ENCODE measurements around the gene ENOSF1. TPM values are rescaled to one million over a fixed set of nuclear protein-coding genes. Genes with fewer than 3 reads are reported as not detected.

ENOSF1 gene
- total and polyA plus RNA-seq, 2 donors (not counting 1 experiment from before 2014, with no cell fraction given), result 8.2 to 23.3 TPM

DNA sequence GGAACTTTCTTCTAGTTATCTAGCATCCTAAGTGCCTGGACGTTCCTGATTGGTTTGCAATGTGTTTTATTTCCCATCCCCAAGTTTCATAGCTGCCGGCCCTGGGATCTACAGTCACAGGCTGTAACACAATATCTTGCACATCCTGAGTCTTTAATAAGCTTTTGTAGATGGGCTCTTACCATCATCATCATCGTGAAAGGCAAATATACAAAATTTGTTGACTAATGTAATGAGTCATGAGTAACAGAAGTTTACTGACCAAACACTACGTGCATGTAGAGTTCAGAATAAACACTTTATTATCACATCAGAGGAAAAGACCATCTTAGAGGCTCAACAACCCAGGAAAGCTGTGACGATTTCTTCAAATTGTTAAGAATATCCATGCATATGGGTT lies 63.1 kb downstream of the ENOSF1 start:
- TF ChIP-seq, protein P1, sequence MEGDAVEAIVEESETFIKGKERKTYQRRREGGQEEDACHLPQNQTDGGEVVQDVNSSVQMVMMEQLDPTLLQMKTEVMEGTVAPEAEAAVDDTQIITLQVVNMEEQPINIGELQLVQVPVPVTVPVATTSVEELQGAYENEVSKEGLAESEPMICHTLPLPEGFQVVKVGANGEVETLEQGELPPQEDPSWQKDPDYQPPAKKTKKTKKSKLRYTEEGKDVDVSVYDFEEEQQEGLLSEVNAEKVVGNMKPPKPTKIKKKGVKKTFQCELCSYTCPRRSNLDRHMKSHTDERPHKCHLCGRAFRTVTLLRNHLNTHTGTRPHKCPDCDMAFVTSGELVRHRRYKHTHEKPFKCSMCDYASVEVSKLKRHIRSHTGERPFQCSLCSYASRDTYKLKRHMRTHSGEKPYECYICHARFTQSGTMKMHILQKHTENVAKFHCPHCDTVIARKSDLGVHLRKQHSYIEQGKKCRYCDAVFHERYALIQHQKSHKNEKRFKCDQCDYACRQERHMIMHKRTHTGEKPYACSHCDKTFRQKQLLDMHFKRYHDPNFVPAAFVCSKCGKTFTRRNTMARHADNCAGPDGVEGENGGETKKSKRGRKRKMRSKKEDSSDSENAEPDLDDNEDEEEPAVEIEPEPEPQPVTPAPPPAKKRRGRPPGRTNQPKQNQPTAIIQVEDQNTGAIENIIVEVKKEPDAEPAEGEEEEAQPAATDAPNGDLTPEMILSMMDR (conservative IDR thresholded peaks at IDR 0.05 in 1 of 2, IDR thresholded peaks at IDR 0.05 in 1 of 2; ENCODE audit: low read depth in 1 of 2, low read length in 2 of 2), result no peak
- TF ChIP-seq EZH2 (IDR thresholded peaks at IDR 0.05; ENCODE audit: low read length, missing control alignments), result no peak
- no peak for DNase-seq (ENCODE audit: low read depth in 2 of 2)
- no peak overlapping the region for H3K27ac ChIP-seq (ENCODE audit: insufficient read depth, low read length)

DNA sequence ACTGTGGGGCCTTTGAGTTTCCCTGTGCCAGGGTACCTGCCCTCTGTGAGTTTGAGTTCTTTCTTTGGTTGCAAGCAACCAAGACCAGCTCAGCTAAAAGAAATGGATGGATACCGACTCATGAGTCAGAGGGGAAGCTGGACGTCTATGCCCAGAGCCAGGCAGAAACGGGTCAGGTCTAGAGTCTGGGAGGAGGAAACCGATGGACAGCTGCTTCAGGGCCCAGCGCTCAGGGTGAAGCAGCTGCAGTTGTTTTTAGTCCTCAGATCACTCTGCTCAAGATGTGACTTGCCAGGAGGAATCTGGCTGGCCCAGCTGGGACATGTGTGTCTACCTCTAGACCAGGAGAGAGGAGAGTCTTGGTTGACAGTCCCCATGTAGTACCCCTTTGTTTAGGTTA lies 65.1 kb downstream of the ENOSF1 start:
- no peaks in the 10 kb centered on the region for H3K79me2 ChIP-seq (ENCODE audit: control insufficient read depth, insufficient read depth, low read length)
- no peaks in the 10 kb centered on the region for H4K20me1 ChIP-seq (ENCODE audit: control insufficient read depth, extremely low read depth, insufficient read depth, low read length)
- TF ChIP-seq, protein P1 (conservative IDR thresholded peaks at IDR 0.05 in 1 of 2, IDR thresholded peaks at IDR 0.05 in 1 of 2; ENCODE audit: low read depth in 1 of 2, low read length in 2 of 2), result no peak
- TF ChIP-seq EZH2 (IDR thresholded peaks at IDR 0.05; ENCODE audit: low read length, missing control alignments), result no peak
- H3K4me3 ChIP-seq (replicated peaks in 1 of 4; ENCODE audit: control extremely low read depth in 1 of 4, insufficient read depth in 1 of 4, low read depth in 3 of 4, low read length in 4 of 4), result no peak overlapping the region
- peaks cover 7% of the 10 kb centered on the region for H3K27me3 ChIP-seq (ENCODE audit: control insufficient read depth, insufficient read depth, low read length)
- no peaks in the 10 kb centered on the region for H3K9me3 ChIP-seq (ENCODE audit: control insufficient read depth, insufficient read depth, low read depth, low read length)
- no peak for DNase-seq (ENCODE audit: low read depth in 2 of 2)
- H3K27ac ChIP-seq (ENCODE audit: insufficient read depth, low read length), result no peak overlapping the region
- no peaks in the 10 kb centered on the region for H3K36me3 ChIP-seq (ENCODE audit: control insufficient read depth, insufficient read depth, low read length)
- H3K4me1 ChIP-seq (ENCODE audit: control insufficient read depth, extremely low read depth, insufficient read depth, low read length), result no peaks in the 10 kb centered on the region
- no peak overlapping the region for H3K9ac ChIP-seq (ENCODE audit: insufficient read depth, low read length)
- no peak overlapping the region for H2AFZ ChIP-seq (ENCODE audit: low read length)
- H3K4me2 ChIP-seq (ENCODE audit: extremely low read depth, insufficient read depth, low read length), result no peak overlapping the region

More for the DNA sequence above, 63.1 kb downstream of the ENOSF1 start:
- Histone ChIP-seq H3K4me3 (replicated peaks in 1 of 4; ENCODE audit: control extremely low read depth in 1 of 4, insufficient read depth in 1 of 4, low read depth in 3 of 4, low read length in 4 of 4) (no peak overlapping the region), H3K9ac (ENCODE audit: insufficient read depth, low read length) (no peak overlapping the region), H3K27me3 (ENCODE audit: control insufficient read depth, insufficient read depth, low read length) (peaks cover 5% of the 10 kb centered on the region), H3K4me2 (ENCODE audit: extremely low read depth, insufficient read depth, low read length) (no peak overlapping the region), H3K79me2 (ENCODE audit: control insufficient read depth, insufficient read depth, low read length) (no peaks in the 10 kb centered on the region), H3K4me1 (ENCODE audit: control insufficient read depth, extremely low read depth, insufficient read depth, low read length) (no peaks in the 10 kb centered on the region), H4K20me1 (ENCODE audit: control insufficient read depth, extremely low read depth, insufficient read depth, low read length) (no peaks in the 10 kb centered on the region), H3K9me3 (ENCODE audit: control insufficient read depth, insufficient read depth, low read depth, low read length) (no peaks in the 10 kb centered on the region), H3K36me3 (ENCODE audit: control insufficient read depth, insufficient read depth, low read length) (no peaks in the 10 kb centered on the region), H2AFZ (ENCODE audit: low read length) (no peak overlapping the region)

DNA sequence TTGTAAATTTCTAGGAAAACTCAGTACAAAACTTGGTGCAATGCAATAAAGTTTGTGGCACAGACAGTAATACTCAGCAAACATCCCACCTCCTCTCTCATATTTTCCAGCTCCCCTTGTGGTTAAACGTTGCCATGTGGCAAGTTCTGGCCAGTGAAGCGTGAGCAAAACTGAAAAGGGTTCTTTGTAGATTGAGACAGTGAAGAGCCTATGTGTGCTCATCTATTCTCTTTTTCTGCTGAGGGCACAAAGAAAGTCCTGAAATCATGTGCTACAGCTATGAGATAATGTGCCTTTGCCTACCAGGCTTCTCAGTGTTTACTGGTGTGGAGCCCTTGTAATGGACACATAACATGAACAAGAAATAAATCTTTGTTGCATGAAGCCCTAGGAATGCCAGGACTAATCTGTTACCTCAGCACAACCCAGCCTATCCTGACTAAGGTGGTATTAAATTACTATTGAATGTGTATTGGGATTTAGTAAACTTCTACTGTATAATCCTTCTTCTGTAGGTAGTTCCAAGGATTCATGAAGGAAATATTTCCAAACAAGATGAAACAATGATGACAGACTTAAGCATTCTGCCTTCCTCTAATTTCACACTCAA lies 67.9 kb downstream of the ENOSF1 start:
- Histone ChIP-seq H3K4me3 (replicated peaks in 1 of 4; ENCODE audit: control extremely low read depth in 1 of 4, insufficient read depth in 1 of 4, low read depth in 3 of 4, low read length in 4 of 4) (no peak overlapping the region), H3K9ac (ENCODE audit: insufficient read depth, low read length) (no peak overlapping the region), H3K27ac (ENCODE audit: insufficient read depth, low read length) (no peak overlapping the region), H3K9me3 (ENCODE audit: control insufficient read depth, insufficient read depth, low read depth, low read length) (no peaks in the 10 kb centered on the region), H2AFZ (ENCODE audit: low read length) (no peak overlapping the region), H3K4me1 (ENCODE audit: control insufficient read depth, extremely low read depth, insufficient read depth, low read length) (no peaks in the 10 kb centered on the region), H3K36me3 (ENCODE audit: control insufficient read depth, insufficient read depth, low read length) (no peaks in the 10 kb centered on the region), H3K27me3 (ENCODE audit: control insufficient read depth, insufficient read depth, low read length) (peaks cover 7% of the 10 kb centered on the region), H3K4me2 (ENCODE audit: extremely low read depth, insufficient read depth, low read length) (no peak overlapping the region), H3K79me2 (ENCODE audit: control insufficient read depth, insufficient read depth, low read length) (no peaks in the 10 kb centered on the region), H4K20me1 (ENCODE audit: control insufficient read depth, extremely low read depth, insufficient read depth, low read length) (no peaks in the 10 kb centered on the region)
- peak in 1 of 2 donors; percentile 35 for DNase-seq (ENCODE audit: low read depth in 2 of 2)
- no peak for TF ChIP-seq EZH2 (IDR thresholded peaks at IDR 0.05; ENCODE audit: low read length, missing control alignments)
- TF ChIP-seq, protein P1 (conservative IDR thresholded peaks at IDR 0.05 in 1 of 2, IDR thresholded peaks at IDR 0.05 in 1 of 2; ENCODE audit: low read depth in 1 of 2, low read length in 2 of 2), result no peak
